Loucy (cell line): ENCODE measurements around the gene SSH2.
"Not testable (repeated sequence)": the region's sequence is repeated elsewhere in the genome, so short reads cannot be mapped to it uniquely, and the experiment has no call there.

Experiments used
- H2AFZ ChIP-seq: fragments of 200-600 bp; sonication (generic); 2 replicates; pipeline ENCODE4 v1.6.0; 2016; ENCODE audit warnings: antibody characterized with exemption, mild to moderate bottlenecking, low read length, moderate library complexity
- H3F3A ChIP-seq: fragments of 200-600 bp; 2 replicates; pipeline ENCODE4 v1.6.0; 2016; ENCODE audit warnings: antibody characterized with exemption, low read depth, mild to moderate bottlenecking
- H3K27me3 ChIP-seq: fragments of 200-600 bp; sonication (generic); 2 replicates; pipeline ENCODE4 v1.6.1; 2014; ENCODE audit warnings: low read length, mild to moderate bottlenecking; ENCODE audit not compliant: insufficient read depth, poor library complexity, severe bottlenecking
- H3K36me3 ChIP-seq: fragments of 200-600 bp; sonication (generic); 2 replicates; pipeline ENCODE4 v1.6.1; 2016; ENCODE audit warnings: low read length; ENCODE audit not compliant: insufficient read depth
- H3K4me1 ChIP-seq: fragments of 200-600 bp; sonication (generic); 2 replicates; pipeline ENCODE4 v1.5.1; 2014; ENCODE audit warnings: low read length, mild to moderate bottlenecking; ENCODE audit not compliant: insufficient read depth, poor library complexity, severe bottlenecking
- H3K4me2 ChIP-seq: fragments of 200-600 bp; sonication (generic); 2 replicates; pipeline ENCODE4 v1.6.0; 2014; ENCODE audit warnings: antibody characterized with exemption, low read length, low read depth, mild to moderate bottlenecking; ENCODE audit not compliant: poor library complexity, severe bottlenecking
- H3K4me3 ChIP-seq: fragments of 200-600 bp; sonication (generic); 2 replicates; pipeline ENCODE4 v1.5.1; 2014; ENCODE audit warnings: low read length, mild to moderate bottlenecking, mixed read lengths; ENCODE audit not compliant: poor library complexity, severe bottlenecking
- H3K79me2 ChIP-seq: fragments of 200-600 bp; sonication (generic); 2 replicates; pipeline ENCODE4 v1.6.1; 2014; ENCODE audit warnings: low read length; ENCODE audit not compliant: insufficient read depth
- H3K9ac ChIP-seq: fragments of 200-600 bp; sonication (generic); 2 replicates; pipeline ENCODE4 v1.6.0; 2014; ENCODE audit warnings: mild to moderate bottlenecking, low read depth, low read length, moderate library complexity; ENCODE audit not compliant: poor library complexity, severe bottlenecking
- H3K9me2 ChIP-seq: fragments of 200-600 bp; sonication (generic); replicated peaks from 2 replicates; pipeline ENCODE4 v1.6.1; 2016; ENCODE audit warnings: low read depth, low read length, mixed read lengths
- H3K9me3 ChIP-seq: fragments of 200-600 bp; sonication (generic); 2 replicates; pipeline ENCODE4 v1.6.1; 2014; ENCODE audit warnings: mild to moderate bottlenecking, antibody characterized with exemption, low read length, low read depth; ENCODE audit not compliant: insufficient read depth
- H4K20me1 ChIP-seq: fragments of 200-600 bp; sonication (generic); 2 replicates; pipeline ENCODE4 v1.6.0; 2014; ENCODE audit warnings: antibody characterized with exemption, low read length, mild to moderate bottlenecking; ENCODE audit not compliant: insufficient read depth, poor library complexity, severe bottlenecking
- CTCF ChIP-seq: fragments of 200-600 bp; sonication (generic); conservative IDR thresholded peaks from 2 replicates; pipeline ENCODE4 v1.5.1; 2014; ENCODE audit warnings: mild to moderate bottlenecking, antibody characterized with exemption, low read length
- EZH2phosphoT487 ChIP-seq: fragments of 200-600 bp; IDR thresholded peaks from 2 replicates; pipeline ENCODE4 v1.6.1; 2018; ENCODE audit warnings: antibody characterized with exemption, mild to moderate bottlenecking, moderate library complexity, borderline replicate concordance

The SSH2 gene

GRCh38 chr17:29655323-29655722 lies 274.7 kb downstream of the SSH2 start:
- TF ChIP-seq EZH2phosphoT487 (no peak), CTCF (no peak)
- no peaks in the 10 kb centered on the region for H3K9me3 ChIP-seq
- no peaks in the 10 kb centered on the region for H3K27me3 ChIP-seq
- H3K79me2 ChIP-seq = 0 out of 2 replicates have a peak, but pooled peaks cover 2% of the 10 kb centered on the region
- H3K9me2 ChIP-seq = no peaks in the 10 kb centered on the region
- no peak overlapping the region for H3K4me2 ChIP-seq
- peaks cover 16% of the 10 kb centered on the region for H3K4me1 ChIP-seq
- H3K36me3 ChIP-seq = peaks cover 37% of the 10 kb centered on the region; the same call in 1 of the 2 replicates
- H2AFZ ChIP-seq = no peak overlapping the region
- no peak overlapping the region for H3K9ac ChIP-seq
- no peaks in the 10 kb centered on the region for H4K20me1 ChIP-seq
- H3K4me3 ChIP-seq = no peak overlapping the region
- no peaks in the 10 kb centered on the region; the same call in 1 of the 2 replicates for H3F3A ChIP-seq

- no peaks in the 10 kb centered on the region; the same call in 1 of the 2 replicates for H3F3A ChIP-seq
- H3K9me2 ChIP-seq = no peaks in the 10 kb centered on the region
- H3K4me1 ChIP-seq = peaks cover 10% of the 10 kb centered on the region
- no peak overlapping the region for H3K9ac ChIP-seq
- H3K4me2 ChIP-seq = no peak overlapping the region
- H2AFZ ChIP-seq = no peak overlapping the region
- 0 out of 2 replicates have a peak, but pooled peaks cover 2% of the 10 kb centered on the region for H3K79me2 ChIP-seq
- H3K27me3 ChIP-seq = no peaks in the 10 kb centered on the region
- TF ChIP-seq CTCF (no peak), EZH2phosphoT487 (no peak)
- H3K4me3 ChIP-seq = no peak overlapping the region
- H4K20me1 ChIP-seq = no peaks in the 10 kb centered on the region
- H3K9me3 ChIP-seq = no peaks in the 10 kb centered on the region
- peaks cover 40% of the 10 kb centered on the region; the same call in 1 of the 2 replicates for H3K36me3 ChIP-seq
Measured at GRCh38 chr17:29653995-29654714, 275.9 kb downstream of the SSH2 start.

- no peaks in the 10 kb centered on the region for H3K79me2 ChIP-seq
- no peaks in the 10 kb centered on the region for H3K9me3 ChIP-seq
- H3K4me3 ChIP-seq = no peak overlapping the region
- no peak for TF ChIP-seq EZH2phosphoT487
- TF ChIP-seq CTCF = no peak
- no peaks in the 10 kb centered on the region for H4K20me1 ChIP-seq
- H3K4me1 ChIP-seq = no peaks in the 10 kb centered on the region
- H3K36me3 ChIP-seq = peaks cover 40% of the 10 kb centered on the region; the same call in 1 of the 2 replicates
- no peaks in the 10 kb centered on the region for H3K9me2 ChIP-seq
- no peaks in the 10 kb centered on the region for H3F3A ChIP-seq
- no peak overlapping the region for H3K4me2 ChIP-seq
- no peak overlapping the region for H3K9ac ChIP-seq
- H3K27me3 ChIP-seq = no peaks in the 10 kb centered on the region
- H2AFZ ChIP-seq = no peak overlapping the region
Measured at GRCh38 chr17:29652976-29653375, 277.1 kb downstream of the SSH2 start.

GRCh38 chr17:29651913-29652312 lies 278.1 kb downstream of the SSH2 start:
- not testable (repeated sequence) for H3K9ac ChIP-seq, H3K27me3 ChIP-seq, H3K9me2 ChIP-seq, H3K9me3 ChIP-seq, H3K4me1 ChIP-seq, H4K20me1 ChIP-seq, H2AFZ ChIP-seq, H3K4me2 ChIP-seq, H3K4me3 ChIP-seq, H3F3A ChIP-seq, H3K79me2 ChIP-seq
- peaks cover 43% of the 10 kb centered on the region; the same call in 1 of the 2 replicates for H3K36me3 ChIP-seq
